Hematopoietic multipotent progenitor cell (in vitro differentiated cells): ENCODE measurements around the gene POU2F3. TPM values are rescaled to one million over a fixed set of nuclear protein-coding genes. Genes with fewer than 3 reads are reported as not detected.

ENCODE experiments used
- small RNA-seq: library from RNA; depleted of rRNA; stranded (forward); fragments of <200 nt; gene quantifications from one replicate; pipeline ENCODE3, GENCODE V24; 2012
- total RNA-seq: library from RNA; depleted of rRNA; stranded (reverse); fragments of >200 nt; gene quantifications from one replicate; pipeline ENCODE4 v1.2.3, GENCODE V29; 2012

The POU2F3 gene
- total RNA-seq, 1 donor: not detected

Small RNAs within 50 kb of the gene (small RNA-seq; reads per million reads assigned to genes)
- 171 reads per million, percentile 98 among the genes with 10 or more reads in this experiment for gene RF00100

Other genes starting within 250 kb of the POU2F3 start
- gene TRIM29, start 102.0 kb upstream of the POU2F3 start, total RNA-seq: under 0.01 TPM
- gene OAF, start 29.1 kb upstream of the POU2F3 start, total RNA-seq: 25.0 TPM
- gene TLCD5, start 85.2 kb downstream of the POU2F3 start, total RNA-seq: 8.3 TPM
- 10.5 TPM for gene ARHGEF12, start 96.3 kb downstream of the POU2F3 start, total RNA-seq